Activated CD4-positive, alpha-beta T cell treated with anti-CD3 and anti-CD28 coated beads, Interleukin-2, amount 50 U/mL, for 1 hour (primary cell): ENCODE data around the gene BAIAP2L2.

ENCODE experiments used
- DNase-seq: peaks from one replicate; pipeline ENCODE4 v3.0.0-alpha.2; 2020

BAIAP2L2 gene

DNA sequence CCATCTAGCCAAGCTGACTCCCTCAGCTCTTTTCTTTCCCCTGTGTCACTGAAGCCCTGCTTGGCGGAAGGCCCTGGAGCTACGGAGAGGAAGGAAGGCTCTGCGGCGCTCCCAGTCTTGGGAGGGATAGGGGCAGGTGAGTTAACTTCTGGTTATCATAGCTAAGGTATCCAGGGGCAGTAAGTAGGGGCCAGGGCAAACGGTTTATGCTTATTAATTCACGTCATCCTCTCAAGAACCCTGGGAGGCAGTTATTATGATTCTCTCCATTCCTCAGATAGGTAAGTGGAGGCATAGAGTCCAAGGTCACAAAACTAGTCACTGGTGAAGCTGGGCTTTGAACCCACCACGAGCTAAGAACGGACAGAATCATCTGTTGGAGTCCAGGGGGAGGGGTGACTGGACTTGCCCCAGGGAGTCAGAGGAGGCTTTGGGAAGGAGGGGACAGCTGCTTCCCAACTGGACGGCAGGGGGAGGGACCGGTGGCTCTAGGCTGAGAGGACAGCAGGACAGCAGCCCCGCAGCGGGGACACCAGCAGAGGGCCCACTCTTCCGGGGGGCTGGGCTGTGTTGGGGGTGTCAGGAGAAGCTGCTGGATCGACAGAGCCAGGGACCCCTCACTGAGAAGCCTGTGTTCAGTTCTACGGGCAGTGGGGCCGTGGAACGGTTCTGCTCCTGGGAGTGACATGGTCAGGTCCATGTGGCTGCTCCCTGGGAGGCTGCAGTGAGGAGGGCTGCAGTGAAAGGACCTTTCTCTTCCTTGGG lies 3.5 kb downstream of the BAIAP2L2 start:
- DNase-seq = no peak

DNA sequence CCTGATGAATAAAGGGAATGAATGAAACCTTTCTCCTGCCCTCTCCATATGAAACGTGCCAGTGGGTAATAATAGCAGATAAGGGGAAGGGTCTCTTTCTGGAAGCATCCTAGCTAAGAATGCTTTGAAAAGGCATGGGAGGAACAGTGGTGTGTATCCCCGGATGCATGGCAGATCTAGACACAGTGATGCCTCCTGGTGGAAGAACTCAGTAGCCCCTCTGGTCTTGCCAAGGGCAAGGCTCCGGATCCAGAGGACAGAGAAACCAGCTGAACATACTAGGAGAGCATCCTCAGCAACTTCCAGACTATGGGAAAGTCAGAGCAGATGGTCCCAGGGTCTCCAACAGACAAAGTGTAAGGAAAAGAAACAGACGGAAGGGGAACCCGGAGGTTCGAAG lies 6.4 kb downstream of the BAIAP2L2 start:
- DNase-seq = no peak

DNA sequence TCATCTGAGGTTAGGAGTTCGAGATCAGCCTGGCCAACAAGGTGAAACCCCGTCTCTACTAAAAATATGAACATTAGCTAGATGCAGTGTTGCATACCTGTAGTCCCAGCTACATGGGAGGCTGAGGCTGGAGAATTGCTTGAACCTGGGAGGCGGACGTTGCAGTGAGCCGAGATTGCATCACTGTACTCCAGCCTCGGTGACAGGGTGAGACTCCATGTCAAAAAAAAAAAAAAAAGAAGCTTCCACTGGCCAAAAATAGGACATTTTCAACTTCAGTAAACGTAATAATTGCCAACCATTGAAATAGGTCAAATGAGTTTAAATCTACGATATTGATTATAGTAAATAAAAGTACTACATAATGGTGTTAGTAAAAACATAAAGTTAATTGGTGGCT lies 6.8 kb downstream of the BAIAP2L2 start:
- DNase-seq = no peak

DNA sequence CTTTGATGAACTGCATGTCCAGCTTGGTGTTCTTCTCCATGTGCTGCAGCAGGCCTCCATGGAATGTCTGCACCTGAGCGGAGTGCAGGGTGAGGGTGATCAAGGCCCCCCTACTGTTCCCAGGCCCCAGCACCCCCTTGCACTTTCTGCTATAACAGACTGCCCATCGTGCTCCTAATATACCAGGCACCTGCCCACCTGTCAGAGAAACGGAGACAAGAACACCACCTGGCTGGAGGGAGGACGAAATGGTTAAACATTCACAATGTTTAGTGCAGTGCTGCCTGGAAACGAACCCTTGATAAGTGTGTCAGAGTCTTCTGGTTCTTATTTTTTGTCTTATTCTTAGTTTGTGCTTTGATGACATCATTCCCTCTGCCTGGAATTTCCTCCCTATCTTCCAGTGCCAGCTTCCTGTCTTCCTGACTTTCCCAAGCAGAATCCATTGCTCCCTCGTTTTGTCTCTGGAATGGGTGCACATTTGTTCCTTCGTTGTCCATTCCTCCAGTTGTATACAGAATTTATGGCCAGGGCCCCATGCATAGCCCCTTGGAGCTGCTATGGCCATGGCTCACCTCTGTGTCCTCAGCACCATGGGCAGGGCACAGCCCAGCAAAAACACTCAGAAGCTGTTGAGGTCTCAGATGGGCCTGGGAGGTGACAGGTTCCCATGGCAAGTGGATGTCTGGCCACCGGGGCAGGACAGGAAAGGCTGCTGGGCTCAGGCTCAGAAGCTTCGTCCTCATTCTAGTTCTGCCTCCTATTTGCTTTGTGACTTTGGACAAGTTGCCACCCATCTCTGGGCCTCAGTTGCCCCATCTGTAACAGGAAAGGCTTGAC lies 11.9 kb downstream of the BAIAP2L2 start:
- no peak for DNase-seq

DNA sequence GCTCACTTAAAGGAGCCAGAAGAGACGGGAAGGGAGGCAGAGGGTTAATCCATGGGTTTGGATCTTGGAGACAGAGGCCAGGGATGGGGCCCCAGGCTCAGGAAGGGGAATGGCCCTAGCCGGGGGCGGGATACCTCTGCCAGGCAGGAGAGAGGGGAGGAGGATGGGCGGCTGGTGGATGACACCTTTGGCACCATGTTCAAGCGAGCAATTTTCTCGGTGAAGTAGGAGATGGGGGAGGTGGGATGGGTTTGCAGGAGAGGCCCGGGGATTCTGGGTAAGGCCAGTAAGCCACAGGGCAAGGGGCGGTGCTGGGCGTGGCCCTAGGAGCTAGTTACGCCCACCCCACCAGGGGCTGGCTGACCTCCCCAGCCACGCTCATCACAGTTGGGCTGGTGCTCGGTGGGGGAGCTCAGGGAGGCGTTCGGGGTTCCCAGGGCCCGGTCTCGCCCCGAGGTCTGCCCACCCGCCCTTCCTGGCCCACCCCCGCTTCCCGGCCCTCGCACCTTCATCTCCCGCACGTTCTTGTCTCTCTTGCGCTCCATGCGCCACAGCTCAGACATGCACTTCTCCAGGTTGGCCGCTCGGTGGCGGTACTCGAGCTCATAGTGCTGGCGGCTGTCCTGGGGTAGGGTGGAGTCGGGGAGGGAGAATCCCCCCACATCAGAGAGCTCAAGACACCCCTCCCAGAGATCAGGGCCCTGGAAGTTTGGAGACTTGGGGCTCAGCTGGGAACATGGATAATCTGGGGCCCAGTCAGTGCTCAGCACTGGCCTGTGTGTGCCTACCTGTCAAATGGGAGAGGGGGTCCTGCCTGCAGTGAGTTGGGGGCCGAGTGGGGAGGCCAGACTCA lies 12.7 kb downstream of the BAIAP2L2 start:
- no peak for DNase-seq

DNA sequence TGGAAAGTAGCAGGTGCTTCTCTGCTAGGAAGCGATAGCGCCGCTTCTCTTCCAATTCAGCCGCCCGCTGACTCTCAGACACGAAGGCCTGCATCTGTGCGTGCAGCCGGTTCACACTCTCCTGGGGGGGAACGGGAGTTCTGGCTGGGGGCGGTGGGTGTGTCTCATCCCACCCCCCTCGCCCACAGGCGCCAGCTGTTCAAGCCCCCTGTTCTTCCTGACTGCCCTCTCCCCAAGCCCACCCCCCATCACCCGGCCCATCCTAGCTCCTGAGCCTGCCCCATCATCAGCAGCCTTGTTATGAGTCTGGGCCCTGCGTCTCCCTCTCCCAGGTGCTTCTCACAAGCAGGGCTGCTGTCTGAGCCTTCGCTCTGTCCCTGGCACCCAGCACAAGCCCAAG lies 13.4 kb downstream of the BAIAP2L2 start:
- no peak for DNase-seq

DNA sequence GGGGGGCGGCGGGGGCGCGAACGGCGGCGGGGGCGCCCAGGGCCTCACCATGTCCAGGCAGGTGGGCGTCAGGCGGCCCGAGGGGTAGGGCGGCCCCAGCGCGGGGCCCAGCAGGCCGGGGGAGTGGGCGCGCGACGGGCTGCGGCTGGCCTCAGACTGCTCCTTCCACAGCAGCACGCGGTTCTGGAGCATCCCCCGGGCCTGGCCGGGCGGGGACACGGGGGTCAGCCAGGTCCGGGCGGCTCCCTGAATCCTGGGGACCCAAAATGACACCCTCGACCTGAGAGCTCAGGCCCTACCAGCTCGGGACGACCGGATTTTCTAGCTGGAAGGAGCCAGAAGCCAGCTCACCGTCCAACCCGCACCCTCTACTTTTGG lies 21.0 kb downstream of the BAIAP2L2 start:
- no peak for DNase-seq

DNA sequence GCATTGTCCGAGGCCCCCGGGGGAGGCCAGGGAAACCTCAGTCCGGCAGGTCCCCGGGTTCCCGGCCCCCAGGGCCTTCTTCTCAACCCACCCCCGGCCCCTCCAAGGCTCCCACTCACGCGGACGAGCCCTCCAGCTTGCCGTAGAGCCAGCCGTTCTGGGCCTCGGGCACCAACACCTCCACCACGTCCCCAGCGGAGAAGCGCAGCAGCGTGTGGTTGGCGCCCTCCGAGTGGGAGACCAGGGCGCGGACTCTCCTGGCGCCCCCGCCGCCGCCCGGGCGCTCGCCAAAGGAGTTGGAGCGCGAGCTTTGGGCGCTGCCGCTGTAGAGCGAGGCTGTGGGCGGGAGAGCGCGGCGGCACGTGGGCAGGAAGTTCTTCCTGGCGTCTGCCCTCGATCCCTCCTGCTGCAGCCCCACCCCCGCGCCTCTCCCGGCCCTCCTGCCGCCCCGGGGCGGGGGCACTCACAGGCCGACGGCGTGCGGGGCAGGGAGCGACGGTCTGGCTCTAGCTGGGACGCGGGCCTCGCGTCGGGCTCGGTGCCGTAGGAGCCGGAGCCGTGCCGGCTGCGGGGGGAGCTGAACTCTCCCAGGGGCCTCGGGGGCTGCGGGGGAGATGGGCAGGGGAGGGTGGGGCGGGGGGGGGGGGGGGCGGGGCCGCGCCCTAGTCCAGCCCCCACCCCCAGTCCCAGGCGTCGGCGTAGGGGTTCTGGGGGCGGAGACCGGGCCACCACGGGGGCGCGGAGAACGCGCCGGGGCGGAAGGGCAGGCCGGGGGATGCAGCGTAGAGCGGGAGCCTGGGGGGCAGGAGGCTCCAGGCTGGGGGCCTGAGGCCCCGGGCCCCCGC lies 21.6 kb downstream of the BAIAP2L2 start:
- DNase-seq = no peak

DNA sequence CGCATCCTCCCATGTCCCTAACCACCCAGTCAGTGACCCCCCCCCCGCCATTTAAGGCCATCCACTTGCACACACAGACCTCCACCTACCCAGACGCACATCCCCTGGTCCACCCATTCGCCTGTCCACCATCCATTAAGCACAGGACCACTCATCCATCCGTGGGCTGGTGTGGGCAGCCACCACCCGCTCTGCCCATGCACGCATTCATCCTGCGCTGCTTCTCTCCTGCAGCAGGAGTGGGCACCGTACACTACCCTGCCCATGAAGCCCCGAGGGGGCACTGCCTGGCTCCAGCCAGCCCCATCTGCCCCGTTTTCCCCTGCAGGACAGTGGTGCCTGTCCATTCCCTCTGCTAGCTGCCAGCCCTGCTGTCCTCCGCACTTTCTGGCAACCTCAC lies 22.6 kb downstream of the BAIAP2L2 start:
- no peak for DNase-seq

DNA sequence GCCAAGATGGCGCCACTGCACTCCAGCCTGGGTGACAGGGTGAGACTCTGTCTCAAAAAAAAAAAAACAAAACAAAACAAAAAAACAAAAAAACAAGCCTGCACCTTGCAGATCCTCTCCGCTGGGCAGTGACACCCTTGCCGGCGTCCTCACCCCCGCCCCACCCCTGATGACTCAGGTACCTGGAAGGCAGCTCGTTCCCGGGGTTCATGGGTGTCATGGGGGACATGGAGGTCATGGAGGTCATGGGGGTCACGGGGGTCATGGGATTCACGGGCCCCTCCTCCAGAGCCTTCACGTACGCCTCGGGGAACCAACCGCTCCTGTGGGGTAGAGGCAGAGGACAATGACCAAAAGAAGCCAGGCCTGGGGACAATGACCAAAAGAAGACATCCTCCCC lies 23.5 kb downstream of the BAIAP2L2 start:
- DNase-seq = no peak

DNA sequence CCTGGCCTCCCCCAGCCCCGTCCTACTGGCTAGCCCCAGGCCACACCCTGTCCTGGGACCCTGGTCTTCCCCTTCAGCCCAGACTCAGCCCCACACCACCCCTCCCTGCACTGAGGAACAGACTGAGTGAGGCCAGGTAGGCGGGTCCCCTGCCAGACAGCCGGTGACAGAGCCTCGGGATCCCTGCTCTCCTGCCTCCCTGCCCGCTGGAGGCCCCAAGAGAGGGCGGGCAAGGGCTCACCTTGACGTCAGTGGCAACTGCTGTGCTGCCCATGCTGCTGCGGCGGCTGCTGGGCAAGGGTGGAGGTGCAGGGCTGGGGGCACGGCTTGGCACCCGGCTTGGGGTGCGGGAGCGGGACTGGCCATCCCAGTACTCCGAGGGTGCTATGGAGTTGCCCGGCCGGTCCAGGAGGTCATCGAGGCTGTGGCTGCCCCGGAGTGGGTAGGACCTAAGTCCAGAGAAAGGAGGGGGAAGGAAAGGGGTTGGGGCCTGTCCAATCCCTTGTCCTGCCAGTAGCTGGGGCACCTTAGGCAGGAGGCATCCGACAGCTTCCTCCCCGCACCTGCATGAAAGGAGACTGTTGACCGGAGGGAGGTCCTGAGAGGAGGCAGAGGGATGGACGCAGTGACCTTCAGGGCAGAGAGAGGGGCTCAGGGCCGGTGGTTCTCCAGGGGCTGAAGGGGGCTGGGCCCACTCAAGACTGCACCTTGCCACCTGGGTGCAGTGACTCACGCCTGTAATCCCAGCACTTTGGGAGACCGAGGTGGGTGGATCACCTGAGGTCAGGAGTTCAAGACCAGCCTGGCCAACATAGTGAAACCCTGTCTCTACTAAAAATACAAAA lies 24.3 kb downstream of the BAIAP2L2 start:
- DNase-seq = no peak

DNA sequence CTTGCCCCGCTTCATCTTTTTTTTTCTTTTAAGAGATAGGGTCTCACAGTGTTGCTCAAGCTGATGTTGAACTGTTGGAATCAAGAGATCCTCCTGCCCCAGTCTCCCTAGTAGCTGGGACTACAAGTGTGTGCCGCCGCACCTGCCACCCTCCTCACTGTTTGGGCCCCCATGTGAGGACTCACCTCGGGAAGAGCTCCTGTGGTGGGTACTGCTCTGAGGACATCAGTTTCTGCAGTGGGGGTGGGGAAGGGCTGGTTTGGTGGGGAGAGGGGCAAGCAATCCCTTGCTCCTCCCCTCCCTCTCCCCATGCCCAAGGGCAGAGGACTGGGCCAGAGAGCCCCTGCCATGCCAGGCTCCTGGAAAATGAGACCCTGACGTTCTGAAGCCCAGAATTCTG lies 25.0 kb downstream of the BAIAP2L2 start:
- no peak for DNase-seq

DNA sequence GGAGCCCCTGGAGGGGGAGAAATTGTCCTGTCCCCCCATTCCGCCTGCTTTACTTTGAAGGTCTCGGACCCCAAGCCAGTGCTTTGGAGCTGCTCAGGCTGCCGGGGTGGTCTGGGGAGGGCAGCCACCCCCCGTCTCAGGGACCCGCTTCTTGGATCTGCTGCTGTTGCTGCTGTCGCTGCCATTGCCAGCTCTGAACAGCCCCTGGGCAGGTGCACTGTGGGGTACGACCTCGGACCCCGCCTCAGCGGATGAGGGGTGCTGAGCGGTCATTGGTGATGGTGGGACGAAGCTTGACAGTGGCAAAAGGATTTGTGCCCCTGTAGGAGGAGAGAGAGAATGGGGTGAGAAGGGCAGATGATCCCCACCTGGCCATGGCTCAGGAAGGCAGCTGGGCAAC lies 25.4 kb downstream of the BAIAP2L2 start:
- no peak for DNase-seq

DNA sequence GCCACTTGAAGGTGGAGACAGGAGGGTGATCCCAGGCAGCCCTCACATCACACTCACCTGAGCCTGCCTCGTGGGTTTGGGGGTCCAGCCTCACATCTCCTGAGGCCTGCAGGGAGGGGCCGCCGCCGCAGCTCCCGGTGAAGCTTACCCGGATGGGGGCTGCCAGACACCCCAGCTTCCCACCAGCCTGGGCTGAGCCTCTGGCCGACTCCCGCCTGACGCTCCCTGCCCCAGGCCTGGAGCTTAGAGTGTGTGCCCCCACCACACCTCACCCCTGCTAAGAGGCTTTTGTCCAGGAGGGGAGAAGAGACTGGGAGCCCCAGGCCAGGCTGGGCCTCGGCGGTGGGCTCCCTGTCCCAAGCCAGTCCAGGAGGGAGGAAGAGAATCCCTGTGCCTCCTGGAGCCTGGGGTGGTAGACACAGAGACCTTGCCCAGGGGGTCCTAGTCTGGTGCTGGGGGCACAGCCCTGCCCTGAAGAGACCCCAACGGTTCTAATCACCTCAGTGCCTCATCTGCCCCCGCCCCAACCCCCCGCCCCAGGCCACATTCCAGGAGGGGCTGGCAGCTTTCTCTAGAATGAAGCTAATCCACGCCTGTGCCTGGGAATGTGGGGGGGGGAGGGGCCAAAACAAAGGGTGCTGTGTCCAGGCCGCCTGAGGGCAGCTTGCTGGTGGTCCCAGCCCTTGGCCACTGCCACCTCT lies 26.4 kb downstream of the BAIAP2L2 start, which contains the start of gene SLC16A8:
Gene SLC16A8 (minus strand): TSS at position 254 of the 701 bp plus-strand sequence. CDS start 1,311 bp downstream, outside the sequence.
- DNase-seq = no peak

DNA sequence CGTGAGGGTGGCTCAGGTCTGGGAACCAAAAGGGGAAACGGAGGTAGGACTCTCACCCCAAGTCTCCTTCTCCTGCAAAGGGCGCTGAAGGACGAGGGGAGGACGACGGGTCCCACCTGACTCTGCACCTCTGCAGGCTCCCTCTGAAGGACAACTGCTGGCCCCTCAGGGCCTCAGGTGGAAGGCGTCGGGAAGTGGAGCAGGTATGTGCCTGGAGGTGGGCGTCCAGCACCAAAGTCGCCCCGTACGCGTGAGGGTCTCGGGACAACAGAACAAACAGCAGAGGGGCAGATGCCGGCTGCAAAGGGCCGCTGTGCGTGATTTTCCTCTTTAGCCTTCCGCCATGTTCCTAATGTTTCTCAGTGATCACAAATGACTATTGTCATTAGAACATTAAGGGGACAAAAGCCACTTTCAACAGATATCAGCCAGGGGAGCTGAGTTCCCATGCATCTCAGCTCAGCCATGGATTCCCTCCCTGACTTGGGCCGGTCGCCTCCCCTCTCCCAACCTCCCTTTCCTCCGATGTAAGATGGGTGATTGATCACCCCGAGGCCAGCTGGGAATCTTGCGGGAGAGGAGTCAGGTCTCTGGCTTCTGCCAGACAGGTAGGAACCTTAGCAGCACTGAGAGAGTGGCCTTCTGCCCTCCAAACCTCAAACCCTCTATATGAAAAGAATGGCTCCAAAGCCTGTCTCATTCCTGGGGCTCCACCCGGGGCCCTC lies 27.3 kb downstream of the BAIAP2L2 start:
- no peak for DNase-seq

DNA sequence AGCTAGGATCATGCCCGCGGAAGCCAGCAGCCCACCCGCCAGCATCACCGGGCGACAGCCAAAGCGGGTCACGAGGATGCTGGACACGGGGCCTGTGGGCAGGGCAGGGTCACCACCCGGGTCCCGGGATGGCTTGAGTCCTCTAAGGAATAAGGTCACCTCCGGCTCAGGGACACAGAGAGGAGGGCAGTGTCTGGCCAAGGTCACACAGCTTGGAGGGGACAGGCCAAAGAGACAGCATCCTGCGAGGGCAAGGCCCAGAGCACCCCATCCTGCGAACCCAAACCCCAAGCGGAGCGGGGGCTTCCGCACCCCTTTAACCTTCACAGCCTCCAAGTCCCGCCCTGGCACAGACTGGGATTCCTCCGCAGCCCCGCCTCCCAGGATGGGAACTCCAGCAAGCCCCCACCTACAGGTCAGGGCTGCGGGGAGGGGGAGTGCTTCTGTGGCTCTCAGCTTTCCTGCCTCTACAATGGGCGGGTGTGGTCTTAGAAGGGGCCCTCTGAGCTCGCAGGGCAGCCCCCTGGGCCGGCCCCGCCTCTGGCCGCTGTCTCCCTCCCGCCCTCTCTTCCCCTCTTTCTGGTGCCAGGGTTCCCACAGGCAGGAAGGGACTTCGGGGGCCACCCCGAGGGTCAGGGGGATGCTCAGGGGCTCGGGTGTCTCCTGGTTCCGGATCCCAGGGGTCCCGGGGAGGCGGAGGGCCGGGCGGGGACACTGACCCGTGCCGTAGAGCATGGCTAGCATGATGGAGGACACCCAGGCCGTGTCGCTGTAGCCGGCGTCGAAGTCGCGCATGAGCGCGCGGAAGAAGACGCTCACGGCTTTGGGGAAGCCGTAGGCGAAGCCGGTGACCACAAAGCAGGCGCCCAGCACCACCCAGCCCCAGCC lies 28.3 kb downstream of the BAIAP2L2 start:
- DNase-seq = no peak

DNA sequence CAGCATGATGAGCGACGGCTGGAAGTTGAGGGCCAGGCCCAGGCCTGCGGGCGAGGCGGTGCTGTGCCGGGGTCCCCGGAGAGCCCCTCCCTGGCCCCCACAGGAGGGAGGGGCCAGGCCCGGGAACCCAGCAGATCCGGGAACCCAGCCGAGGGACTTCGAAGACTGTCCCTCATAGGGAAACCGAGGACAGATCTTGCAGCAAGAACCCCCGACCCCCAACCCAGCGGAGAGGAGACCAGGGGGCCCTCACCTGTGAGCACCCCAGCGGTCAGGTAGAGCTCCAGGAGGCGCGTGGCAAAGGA lies 28.9 kb downstream of the BAIAP2L2 start:
- no peak for DNase-seq

DNA sequence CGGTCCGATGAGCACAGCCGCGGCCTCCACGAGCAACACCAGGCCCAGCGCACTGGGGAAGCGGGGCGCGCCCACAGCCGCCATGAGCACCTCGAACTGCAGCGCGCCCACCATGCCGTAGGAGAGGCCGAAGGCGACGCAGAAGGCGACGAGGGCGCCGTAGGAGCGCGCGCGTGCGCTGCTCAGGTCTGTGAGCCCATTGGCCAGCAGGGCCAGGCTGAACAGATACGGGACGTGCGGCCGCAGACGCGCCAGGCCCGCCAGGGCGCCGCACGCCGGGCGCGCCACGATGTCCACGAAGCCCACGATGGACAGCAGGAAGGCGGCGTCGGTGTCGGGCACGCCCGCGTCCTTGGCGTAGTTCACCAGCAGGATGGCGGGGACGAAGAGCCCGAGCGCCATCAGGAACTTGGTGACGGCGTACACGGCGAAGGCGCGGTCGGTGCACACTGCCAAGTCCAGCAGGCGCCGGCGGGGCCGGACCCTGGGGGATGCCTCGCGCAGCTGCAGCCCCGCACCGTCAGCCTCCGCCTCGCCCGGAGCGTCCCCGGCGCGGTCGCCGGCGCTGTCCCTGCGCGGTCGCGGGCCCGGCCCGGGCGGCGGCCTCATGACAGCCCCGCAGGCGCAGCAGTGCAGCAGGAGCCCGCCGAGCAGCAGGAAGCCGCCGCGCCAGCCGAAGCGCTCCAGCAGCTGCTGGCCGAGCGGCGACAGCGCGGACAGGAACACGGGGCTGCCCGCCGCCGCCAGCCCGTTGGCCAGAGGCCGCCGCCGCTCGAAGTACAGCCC lies 29.4 kb downstream of the BAIAP2L2 start:
- DNase-seq = no peak
